Activated T-cell treated with anti-CD3 and anti-CD28 coated beads, Interleukin-2, amount 50 U/mL, for 1 hour (primary cell): ENCODE results near the gene FBXO41.
A peak's percentile ranks its signal among the peaks of the same experiment; 100 is the strongest.

Experiments
- DNase-seq: peaks from one replicate; pipeline ENCODE4 v3.0.0-alpha.2; 2020

The FBXO41 gene

GRCh38 chr2:73238976-73239375 is 45.3 kb downstream of the FBXO41 start:
- DNase-seq = no peak

GRCh38 chr2:73238149-73238548 is 46.1 kb downstream of the FBXO41 start:
- no peak for DNase-seq

- no peak for DNase-seq
Observed at GRCh38 chr2:73237168-73237567, 47.1 kb downstream of the FBXO41 start.

- no peak for DNase-seq
Observed at GRCh38 chr2:73235315-73236028, 48.8 kb downstream of the FBXO41 start.

GRCh38 chr2:73233932-73234832 is 50.1 kb downstream of the FBXO41 start, which contains the start of gene CCT7:
TSS of gene CCT7 (plus strand) at chr2:73234308. CDS start at chr2:73234379, 71 bp downstream.
- DNase-seq = peak; percentile 84

GRCh38 chr2:73233154-73233931 is 50.9 kb downstream of the FBXO41 start, which contains the start of gene PRADC1:
TSS of gene PRADC1 (minus strand) at chr2:73233239. CDS start at chr2:73233160, 79 bp downstream.
- DNase-seq = peak; percentile 87

- DNase-seq = no peak
Observed at GRCh38 chr2:73232403-73233153, 51.7 kb downstream of the FBXO41 start.

GRCh38 chr2:73228631-73229030 is 55.6 kb downstream of the FBXO41 start:
- no peak for DNase-seq

GRCh38 chr2:73227086-73227485 is 57.2 kb downstream of the FBXO41 start:
- no peak for DNase-seq

GRCh38 chr2:73225513-73226360 is 58.5 kb downstream of the FBXO41 start:
- DNase-seq = no peak

- DNase-seq = no peak
Observed at GRCh38 chr2:73223821-73224220, 60.5 kb downstream of the FBXO41 start.

GRCh38 chr2:73218298-73218697 is 66.0 kb downstream of the FBXO41 start:
- DNase-seq = no peak

GRCh38 chr2:73217826-73218225 is 66.5 kb downstream of the FBXO41 start:
- DNase-seq = no peak

- DNase-seq = no peak
Observed at GRCh38 chr2:73217160-73217559, 67.1 kb downstream of the FBXO41 start.

- no peak for DNase-seq
Observed at GRCh38 chr2:73215254-73215653, 69.0 kb downstream of the FBXO41 start.

GRCh38 chr2:73214120-73215035 is 69.9 kb downstream of the FBXO41 start, which contains the start of gene SMYD5:
TSS of gene SMYD5 (plus strand) at chr2:73214245. CDS start at chr2:73214267, 22 bp downstream.
- DNase-seq = peak; percentile 95

GRCh38 chr2:73212448-73213176 is 71.7 kb downstream of the FBXO41 start:
- DNase-seq = peak; percentile 80

GRCh38 chr2:73212098-73212447 is 72.2 kb downstream of the FBXO41 start:
- DNase-seq = no peak

- DNase-seq = no peak
Observed at GRCh38 chr2:73210696-73211095, 73.6 kb downstream of the FBXO41 start.
